ENCODE measurements around the gene ZNF668. TPM values are rescaled to one million over a fixed set of nuclear protein-coding genes. Genes with fewer than 3 reads are reported as not detected.
"Not testable (repeated sequence)": the region's sequence is repeated elsewhere in the genome, so short reads cannot be mapped to it uniquely, and the experiment has no call there.

ZNF668 gene
- polyA plus RNA-seq, 1 donor = 5.1 TPM

DNA sequence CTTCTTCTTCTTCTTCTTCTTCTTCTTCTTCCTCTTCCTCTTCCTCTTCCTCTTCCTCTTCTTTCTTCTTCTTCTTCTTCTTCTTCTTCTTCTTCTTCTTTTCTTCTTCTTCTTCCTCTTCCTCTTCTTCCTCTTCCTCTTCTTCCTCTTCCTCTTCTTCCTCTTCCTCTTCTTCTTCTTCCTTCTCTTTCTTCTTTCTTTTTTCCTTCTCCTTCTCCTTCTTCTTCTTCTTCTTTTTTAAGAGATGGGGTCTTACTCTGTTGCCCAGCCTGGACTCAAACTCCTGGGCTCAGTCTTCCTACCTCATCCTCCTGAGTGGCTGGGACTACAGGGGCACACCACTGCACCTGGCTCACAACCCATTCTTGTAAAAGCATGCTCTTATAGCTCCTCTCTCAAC is 60.7 kb downstream of the ZNF668 start:
- DNase-seq = not testable (repeated sequence)

DNA sequence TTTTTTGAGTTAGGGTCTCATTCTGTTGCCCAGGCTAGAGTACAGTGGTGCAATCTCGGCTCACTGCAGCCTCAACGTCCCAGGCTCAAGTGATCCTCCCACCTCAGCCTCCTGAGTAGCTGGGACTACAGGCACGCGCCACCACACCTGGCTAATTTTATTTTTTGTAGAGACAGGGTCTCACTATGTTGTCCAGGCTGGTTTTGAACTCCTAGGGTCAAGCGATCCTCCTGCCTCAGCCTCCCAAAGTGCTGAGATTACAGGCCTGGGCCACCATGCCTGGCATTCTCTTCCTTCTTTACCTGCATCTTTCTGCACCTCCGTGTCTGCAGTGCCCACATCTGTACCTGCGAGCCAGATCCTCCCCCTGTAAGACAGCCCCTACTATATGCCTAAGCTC is 62.2 kb downstream of the ZNF668 start:
- not testable (repeated sequence) for DNase-seq

Other genes with a start within 250 kb of the ZNF668 start
- 35.0 TPM for gene BCL7C, start 180.2 kb downstream of the ZNF668 start, polyA plus RNA-seq (ENCODE audit: insufficient read length)
- gene CTF1, start 177.6 kb downstream of the ZNF668 start, polyA plus RNA-seq (ENCODE audit: insufficient read length) = 6.4 TPM
- 16.9 TPM for gene FBXL19, start 150.7 kb downstream of the ZNF668 start, polyA plus RNA-seq (ENCODE audit: insufficient read length)
- gene ORAI3, start 125.2 kb downstream of the ZNF668 start, polyA plus RNA-seq (ENCODE audit: insufficient read length) = 17.2 TPM
- 17.6 TPM for gene SETD1A, start 116.5 kb downstream of the ZNF668 start, polyA plus RNA-seq (ENCODE audit: insufficient read length)
- gene HSD3B7, start 89.0 kb downstream of the ZNF668 start, polyA plus RNA-seq (ENCODE audit: insufficient read length) = 6.7 TPM
- gene STX1B, start 63.6 kb downstream of the ZNF668 start, polyA plus RNA-seq (ENCODE audit: insufficient read length) = 2.5 TPM
- gene STX4, start 40.7 kb downstream of the ZNF668 start, polyA plus RNA-seq (ENCODE audit: insufficient read length) = 38.6 TPM
- gene ZNF646, start 182 bp upstream of the ZNF668 start, polyA plus RNA-seq (ENCODE audit: insufficient read length) = 10.3 TPM
- 1.3 TPM for gene PRSS53, start 14.7 kb upstream of the ZNF668 start, polyA plus RNA-seq (ENCODE audit: insufficient read length)
- gene VKORC1, start 20.6 kb upstream of the ZNF668 start, polyA plus RNA-seq (ENCODE audit: insufficient read length) = 58.1 TPM
- gene BCKDK, start 34.1 kb upstream of the ZNF668 start, polyA plus RNA-seq (ENCODE audit: insufficient read length) = 33.6 TPM
- gene KAT8, start 43.4 kb upstream of the ZNF668 start, polyA plus RNA-seq (ENCODE audit: insufficient read length) = 73.8 TPM
- 54.4 TPM for gene PRSS8, start 61.5 kb upstream of the ZNF668 start, polyA plus RNA-seq (ENCODE audit: insufficient read length)
- gene PRSS36, start 75.8 kb upstream of the ZNF668 start, polyA plus RNA-seq (ENCODE audit: insufficient read length) = 0.67 TPM
- gene FUS, start 105.9 kb upstream of the ZNF668 start, polyA plus RNA-seq (ENCODE audit: insufficient read length) = 928 TPM
- gene PYCARD, start 128.5 kb upstream of the ZNF668 start, polyA plus RNA-seq (ENCODE audit: insufficient read length) = 7.3 TPM
- gene TRIM72, start 139.9 kb upstream of the ZNF668 start, polyA plus RNA-seq (ENCODE audit: insufficient read length) = 0.17 TPM
- gene PYDC1, start 142.9 kb upstream of the ZNF668 start, polyA plus RNA-seq (ENCODE audit: insufficient read length) = not detected
- 1.5 TPM for gene ITGAM, start 185.7 kb upstream of the ZNF668 start, polyA plus RNA-seq (ENCODE audit: insufficient read length)

Measured in left kidney (tissue), 2 donors.